Mucosa of stomach (tissue), 1 donor: ENCODE results near the gene WWC1.
"Not testable (repeated sequence)": the region's sequence is repeated elsewhere in the genome, so short reads cannot be mapped to it uniquely, and the experiment has no call there.

ENCODE experiments used
- H3K27me3 ChIP-seq: one replicate; pipeline ENCODE4 v1.7.0; 2013; ENCODE audit warnings: mild to moderate bottlenecking, low read length; ENCODE audit not compliant: control insufficient read depth, insufficient read depth
- H3K36me3 ChIP-seq: one replicate; pipeline ENCODE4 v1.7.0; 2013; ENCODE audit warnings: low read length; ENCODE audit not compliant: control insufficient read depth, insufficient read depth
- H3K4me1 ChIP-seq: one replicate; pipeline ENCODE4 v1.7.0; 2013; ENCODE audit warnings: mild to moderate bottlenecking, low read length; ENCODE audit not compliant: control insufficient read depth, insufficient read depth
- H3K4me3 ChIP-seq: one replicate; pipeline ENCODE4 v1.7.0; 2013; ENCODE audit warnings: low read length
- H3K9ac ChIP-seq: one replicate; pipeline ENCODE4 v1.7.0; 2013; ENCODE audit warnings: mild to moderate bottlenecking, low read length, moderate library complexity
- H3K9me3 ChIP-seq: one replicate; pipeline ENCODE4 v1.7.0; 2013; ENCODE audit warnings: mild to moderate bottlenecking, low read length, moderate library complexity; ENCODE audit not compliant: control insufficient read depth
- donor health status: Pancreatic carcinoma.

WWC1 gene

GRCh38 chr5:168428552-168428951 is 137.1 kb downstream of the WWC1 start:
- Histone ChIP-seq H3K36me3 (peaks cover 4% of the 10 kb centered on the region), H3K4me3 (no peak overlapping the region), H3K9me3 (no peaks in the 10 kb centered on the region), H3K9ac (no peak overlapping the region), H3K27me3 (no peaks in the 10 kb centered on the region), H3K4me1 (no peaks in the 10 kb centered on the region)

- no peaks in the 10 kb centered on the region for H3K27me3 ChIP-seq
- no peaks in the 10 kb centered on the region for H3K9me3 ChIP-seq
- H3K4me1 ChIP-seq = no peaks in the 10 kb centered on the region
- peaks cover 4% of the 10 kb centered on the region for H3K36me3 ChIP-seq
- no peak overlapping the region for H3K9ac ChIP-seq
- no peak overlapping the region for H3K4me3 ChIP-seq
These were observed 138.9 kb downstream of the WWC1 start for GRCh38 chr5:168430296-168430695.

GRCh38 chr5:168432903-168433302 is 141.5 kb downstream of the WWC1 start:
- peaks cover 4% of the 10 kb centered on the region for H3K36me3 ChIP-seq
- no peak overlapping the region for H3K9ac ChIP-seq
- no peaks in the 10 kb centered on the region for H3K9me3 ChIP-seq
- H3K4me1 ChIP-seq = no peaks in the 10 kb centered on the region
- no peak overlapping the region for H3K4me3 ChIP-seq
- H3K27me3 ChIP-seq = no peaks in the 10 kb centered on the region

GRCh38 chr5:168434001-168434400 is 142.6 kb downstream of the WWC1 start:
- H3K36me3 ChIP-seq = no peaks in the 10 kb centered on the region
- H3K4me3 ChIP-seq = no peak overlapping the region
- H3K4me1 ChIP-seq = no peaks in the 10 kb centered on the region
- no peaks in the 10 kb centered on the region for H3K27me3 ChIP-seq
- no peak overlapping the region for H3K9ac ChIP-seq
- H3K9me3 ChIP-seq = no peaks in the 10 kb centered on the region

GRCh38 chr5:168434746-168435321 is 143.4 kb downstream of the WWC1 start:
- no peak overlapping the region for H3K9ac ChIP-seq
- H3K4me1 ChIP-seq = no peaks in the 10 kb centered on the region
- no peaks in the 10 kb centered on the region for H3K9me3 ChIP-seq
- H3K36me3 ChIP-seq = no peaks in the 10 kb centered on the region
- H3K27me3 ChIP-seq = no peaks in the 10 kb centered on the region
- H3K4me3 ChIP-seq = no peak overlapping the region

- not testable (repeated sequence) for H3K36me3 ChIP-seq
These were observed 143.9 kb downstream of the WWC1 start for GRCh38 chr5:168435340-168435739.

GRCh38 chr5:168438349-168438748 is 146.9 kb downstream of the WWC1 start:
- H3K4me1 ChIP-seq = no peaks in the 10 kb centered on the region
- no peak overlapping the region for H3K9ac ChIP-seq
- H3K27me3 ChIP-seq = no peaks in the 10 kb centered on the region
- H3K36me3 ChIP-seq = no peaks in the 10 kb centered on the region
- no peak overlapping the region for H3K4me3 ChIP-seq
- no peaks in the 10 kb centered on the region for H3K9me3 ChIP-seq

More at GRCh38 chr5:168435340-168435739, 143.9 kb downstream of the WWC1 start:
- not testable (repeated sequence) for H3K4me1 ChIP-seq, H3K4me3 ChIP-seq, H3K27me3 ChIP-seq, H3K9me3 ChIP-seq, H3K9ac ChIP-seq

- Histone ChIP-seq H3K9ac (no peak overlapping the region), H3K4me1 (no peaks in the 10 kb centered on the region), H3K27me3 (no peaks in the 10 kb centered on the region), H3K9me3 (no peaks in the 10 kb centered on the region), H3K36me3 (no peaks in the 10 kb centered on the region), H3K4me3 (no peak overlapping the region)
These were observed 152.1 kb downstream of the WWC1 start for GRCh38 chr5:168443533-168443932.

GRCh38 chr5:168443950-168444700 is 152.7 kb downstream of the WWC1 start:
- H3K4me1 ChIP-seq = no peaks in the 10 kb centered on the region
- no peaks in the 10 kb centered on the region for H3K9me3 ChIP-seq
- H3K27me3 ChIP-seq = no peaks in the 10 kb centered on the region
- no peaks in the 10 kb centered on the region for H3K36me3 ChIP-seq
- H3K4me3 ChIP-seq = no peak overlapping the region
- no peak overlapping the region for H3K9ac ChIP-seq

- H3K36me3 ChIP-seq = no peaks in the 10 kb centered on the region
- no peaks in the 10 kb centered on the region for H3K9me3 ChIP-seq
- H3K4me3 ChIP-seq = no peak overlapping the region
- no peak overlapping the region for H3K9ac ChIP-seq
- H3K4me1 ChIP-seq = no peaks in the 10 kb centered on the region
- no peaks in the 10 kb centered on the region for H3K27me3 ChIP-seq
These were observed 155.7 kb downstream of the WWC1 start for GRCh38 chr5:168446983-168447619.

- Histone ChIP-seq H3K4me1 (no peaks in the 10 kb centered on the region), H3K4me3 (no peak overlapping the region), H3K27me3 (no peaks in the 10 kb centered on the region), H3K9ac (no peak overlapping the region), H3K36me3 (no peaks in the 10 kb centered on the region), H3K9me3 (no peaks in the 10 kb centered on the region)
These were observed 156.4 kb downstream of the WWC1 start for GRCh38 chr5:168447808-168448207.

GRCh38 chr5:168449166-168449565 is 157.7 kb downstream of the WWC1 start:
- H3K36me3 ChIP-seq = no peaks in the 10 kb centered on the region
- no peaks in the 10 kb centered on the region for H3K4me1 ChIP-seq
- H3K4me3 ChIP-seq = no peak overlapping the region
- no peaks in the 10 kb centered on the region for H3K9me3 ChIP-seq
- H3K27me3 ChIP-seq = no peaks in the 10 kb centered on the region
- no peak overlapping the region for H3K9ac ChIP-seq
